ENCODE data around the gene DES. TPM values are rescaled to one million over a fixed set of nuclear protein-coding genes. Genes with fewer than 3 reads are reported as not detected.

The DES gene
- total RNA-seq, 1 donor from 2014 or later = not detected

DNA sequence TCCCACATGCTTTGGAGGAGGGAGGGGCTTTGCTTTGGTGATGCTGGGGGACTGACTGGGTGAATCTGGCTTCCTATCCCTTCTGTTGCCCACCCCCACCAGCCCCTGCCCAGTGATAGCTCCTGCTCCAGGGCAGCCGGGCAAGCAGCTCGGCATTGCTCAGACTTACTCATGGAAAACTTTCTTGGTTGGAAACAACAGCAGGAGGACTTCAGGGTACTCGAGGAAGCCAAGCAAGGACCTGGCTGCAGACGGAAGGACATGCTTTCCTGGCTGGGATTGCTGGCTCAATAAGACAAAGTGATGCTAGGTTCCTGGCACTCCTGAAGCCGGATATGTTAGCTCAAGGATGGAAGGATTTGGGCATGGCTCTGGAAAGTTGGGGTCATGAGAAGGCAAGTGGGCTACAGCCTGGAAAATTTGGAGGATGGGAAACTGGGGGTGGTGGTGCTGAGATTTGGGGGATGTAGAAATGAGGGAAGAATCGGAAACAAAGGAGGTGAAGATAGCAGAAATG lies 19.6 kb downstream of the DES start:
- intact Hi-C loops (cut with micrococcal nuclease) = no loop called here

DNA sequence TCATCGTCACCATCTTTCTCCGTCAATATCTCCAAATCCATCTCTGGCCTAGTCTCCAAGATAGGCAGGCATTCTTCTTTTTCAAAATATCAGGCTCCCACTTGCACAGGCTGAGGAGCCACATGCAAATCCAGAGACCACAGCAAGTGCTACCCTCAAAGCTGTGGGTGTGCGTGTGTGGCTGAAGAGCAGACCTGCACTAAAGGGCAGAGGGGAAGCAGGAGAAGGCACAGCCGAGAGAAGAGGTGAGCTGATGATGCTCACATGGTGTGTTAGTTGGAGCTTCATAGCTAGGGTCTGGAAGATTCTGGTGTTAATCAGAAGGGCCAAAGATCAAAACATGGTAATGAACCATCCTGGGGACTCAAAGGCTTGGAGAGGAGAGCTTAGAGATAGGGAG lies 20.3 kb downstream of the DES start:
- intact Hi-C loops (cut with micrococcal nuclease) = no loop called here

DNA sequence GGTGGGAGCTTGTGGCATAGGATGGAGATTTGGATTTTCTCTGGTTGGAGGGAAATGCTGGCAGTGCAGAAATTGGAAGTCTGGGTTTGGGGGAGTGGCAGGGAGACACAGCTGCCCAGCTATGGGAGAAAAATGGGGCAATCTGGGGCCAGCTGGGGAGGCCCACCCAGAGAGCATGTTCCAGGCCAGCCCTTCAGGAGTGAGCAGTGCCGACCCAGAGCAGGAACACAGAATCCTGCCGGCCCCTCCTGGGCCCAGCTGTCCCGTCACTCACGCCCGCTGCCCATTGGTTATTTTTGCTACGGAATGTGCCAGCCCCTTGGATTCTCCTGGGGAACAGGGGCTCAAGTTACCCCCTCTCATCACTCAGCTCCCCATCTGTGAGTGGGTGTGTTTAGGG lies 21.3 kb downstream of the DES start:
- intact Hi-C loops (cut with micrococcal nuclease) = no loop called here

DNA sequence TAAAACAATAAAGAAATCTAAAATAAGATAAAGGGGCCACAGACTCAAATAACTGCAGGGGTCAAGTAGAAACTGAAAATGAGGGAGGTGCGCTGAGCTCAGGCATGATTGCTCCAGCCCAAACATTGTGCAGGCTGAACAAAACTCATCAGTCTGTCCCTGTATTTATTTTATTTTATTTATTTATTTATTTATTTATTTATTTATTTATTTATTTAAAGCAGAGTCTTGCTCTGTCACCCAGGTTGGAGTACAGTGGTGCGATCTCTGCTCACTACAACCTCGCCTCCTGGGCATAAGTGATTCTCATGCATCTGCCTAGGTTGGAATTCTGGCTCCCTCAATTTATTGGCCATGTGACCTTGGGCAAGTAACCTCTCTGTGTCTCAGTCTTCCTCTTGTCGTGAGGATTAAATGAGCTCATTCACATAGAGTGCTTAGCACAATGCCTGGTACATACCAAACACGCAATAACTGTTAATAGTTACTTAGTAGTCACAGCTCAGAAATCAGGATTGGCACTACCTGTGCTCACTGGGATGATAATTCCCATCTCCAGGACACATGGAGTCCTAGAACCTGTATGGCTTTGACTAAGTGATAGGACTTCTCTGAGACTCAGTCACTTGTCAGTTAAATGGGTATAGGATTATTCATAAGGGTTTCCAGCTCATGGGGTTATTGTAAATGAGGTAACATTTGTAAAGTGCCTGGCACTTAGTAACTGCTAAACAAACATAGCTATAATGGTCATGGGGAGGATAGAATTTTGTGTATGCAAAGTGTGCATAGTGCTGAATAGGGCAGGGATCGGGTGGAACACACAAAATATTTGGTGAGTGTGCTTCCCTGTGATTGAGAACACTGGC lies 22.4 kb downstream of the DES start:
- intact Hi-C loops (cut with micrococcal nuclease) = no loop called here

DNA sequence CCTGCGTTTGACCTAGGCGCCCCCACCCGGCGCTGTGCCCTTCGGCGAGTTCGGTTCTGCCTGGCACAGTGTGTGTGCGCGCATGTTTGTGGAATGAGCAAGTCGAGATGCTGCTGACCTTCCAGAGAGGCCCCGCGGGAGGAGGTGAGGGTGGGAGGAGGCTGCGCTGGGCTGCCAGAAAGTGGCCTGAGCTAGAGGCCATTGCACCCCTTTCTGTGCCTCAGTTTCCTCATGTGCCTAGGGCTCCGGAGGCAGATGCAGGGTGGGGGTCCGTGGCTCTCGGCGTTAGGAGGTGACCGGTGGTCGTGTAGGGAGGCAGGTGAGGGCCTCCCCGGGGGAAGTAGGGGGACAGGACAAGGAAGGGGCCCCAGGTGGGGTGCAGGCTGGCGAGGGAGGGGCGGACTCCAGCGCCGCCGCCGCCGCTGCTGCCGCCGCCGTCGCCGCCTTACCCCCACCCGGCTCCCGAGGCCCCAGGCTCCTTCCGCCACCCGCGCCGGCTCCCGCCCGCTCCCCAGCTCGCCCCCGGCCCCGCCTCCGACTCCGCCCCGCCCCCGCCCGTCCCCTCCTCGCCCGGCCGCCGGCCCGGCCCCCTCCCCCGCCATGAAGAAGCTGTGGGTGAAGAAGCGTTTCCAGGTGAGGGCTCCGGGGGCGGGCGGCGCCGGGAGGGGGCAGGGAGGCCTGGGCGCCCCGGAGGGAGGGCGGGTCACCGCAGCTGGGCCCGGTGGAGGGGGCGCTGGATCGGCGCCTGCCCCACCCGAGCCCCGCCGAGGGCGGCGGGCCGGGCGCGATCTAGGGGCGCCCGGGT lies 23.5 kb downstream of the DES start:
- intact Hi-C loops (cut with micrococcal nuclease) = no loop called here

DNA sequence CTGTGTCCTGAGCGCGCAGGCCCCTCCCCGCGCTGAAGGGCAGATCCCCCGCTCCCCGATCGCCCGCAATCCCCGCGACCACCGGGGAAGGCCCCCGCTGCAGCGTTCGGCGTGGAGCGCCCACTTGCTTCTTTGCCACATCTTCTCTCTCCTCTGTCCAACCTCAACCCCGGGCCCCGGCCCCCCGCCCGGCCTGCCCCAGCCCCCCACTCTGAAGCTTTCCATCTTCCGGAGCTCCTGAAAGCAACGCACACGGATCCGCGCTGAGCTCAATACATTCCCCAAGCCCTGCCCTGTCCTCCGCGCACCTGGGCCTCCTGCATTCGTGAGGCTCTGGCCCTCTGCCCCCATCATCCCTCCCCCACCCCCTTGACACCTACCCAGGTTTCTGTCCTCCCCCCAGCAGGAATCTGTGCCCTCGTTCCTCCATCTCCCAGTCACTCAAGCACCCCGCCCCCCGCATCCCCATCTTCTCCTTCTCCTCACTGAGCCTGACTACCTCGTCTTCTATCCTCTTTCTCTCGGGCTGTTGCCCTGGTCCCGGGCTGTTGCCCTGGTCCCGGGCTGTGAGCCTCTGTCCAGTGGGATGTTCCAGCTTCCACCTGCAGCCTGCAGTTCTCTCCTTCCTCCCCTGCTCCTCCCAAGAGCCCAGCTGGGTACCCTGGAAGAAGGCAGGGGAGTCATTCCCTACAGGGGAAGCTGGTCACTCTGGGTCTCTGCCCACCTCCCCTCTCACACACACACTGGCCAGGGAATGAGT lies 24.3 kb downstream of the DES start:
- intact Hi-C loops (cut with micrococcal nuclease) = no loop called here

DNA sequence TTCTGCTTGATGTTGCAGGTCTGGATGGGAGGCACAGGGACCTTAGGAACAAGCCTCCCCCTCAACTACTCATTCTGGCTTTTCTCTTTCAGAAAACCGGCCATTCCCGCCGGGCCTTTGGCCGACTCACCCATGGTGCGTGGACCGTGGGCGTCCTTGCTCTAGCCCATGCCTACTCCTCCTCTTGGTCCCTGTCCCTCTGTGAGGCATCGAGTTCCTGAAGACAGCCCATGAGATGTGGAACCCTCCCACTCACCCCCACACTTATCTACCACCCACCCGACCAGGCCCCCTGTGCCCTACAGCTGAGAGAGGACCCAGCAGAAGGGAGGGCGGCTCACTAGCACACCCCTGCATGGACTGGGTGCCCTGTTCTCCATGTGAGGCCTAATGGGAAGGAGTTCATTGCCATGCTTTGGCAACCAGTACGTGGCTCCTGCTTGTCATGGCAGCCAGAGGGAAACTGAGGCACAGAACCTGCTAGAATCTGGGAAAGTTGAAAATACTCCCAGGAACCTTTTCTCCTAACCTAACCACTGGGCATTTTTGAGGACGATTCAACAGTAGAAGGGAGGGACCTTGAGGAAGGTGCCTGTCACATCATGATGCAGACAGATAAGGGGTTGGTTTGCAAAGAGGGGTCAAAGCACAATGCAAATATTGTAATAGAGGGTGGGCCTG lies 25.0 kb downstream of the DES start:
- intact Hi-C loops (cut with micrococcal nuclease) = no loop called here

DNA sequence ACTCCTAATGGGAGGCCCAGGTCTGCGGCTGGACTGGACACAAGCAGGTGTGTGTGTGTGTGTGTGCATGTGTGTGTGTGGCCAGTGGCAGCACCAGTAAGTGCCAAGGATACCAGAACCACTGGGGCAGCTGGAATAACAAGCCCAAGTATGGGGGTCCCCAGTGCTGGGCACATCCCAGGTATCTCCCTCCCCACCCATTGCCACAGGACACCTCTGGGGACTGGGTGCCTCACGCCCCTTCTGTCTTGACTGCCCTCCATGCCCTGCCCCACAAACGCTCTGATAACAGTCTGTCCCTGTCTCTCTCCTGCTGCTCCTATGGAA lies 25.5 kb downstream of the DES start:
- intact Hi-C loops (cut with micrococcal nuclease) = no loop called here

DNA sequence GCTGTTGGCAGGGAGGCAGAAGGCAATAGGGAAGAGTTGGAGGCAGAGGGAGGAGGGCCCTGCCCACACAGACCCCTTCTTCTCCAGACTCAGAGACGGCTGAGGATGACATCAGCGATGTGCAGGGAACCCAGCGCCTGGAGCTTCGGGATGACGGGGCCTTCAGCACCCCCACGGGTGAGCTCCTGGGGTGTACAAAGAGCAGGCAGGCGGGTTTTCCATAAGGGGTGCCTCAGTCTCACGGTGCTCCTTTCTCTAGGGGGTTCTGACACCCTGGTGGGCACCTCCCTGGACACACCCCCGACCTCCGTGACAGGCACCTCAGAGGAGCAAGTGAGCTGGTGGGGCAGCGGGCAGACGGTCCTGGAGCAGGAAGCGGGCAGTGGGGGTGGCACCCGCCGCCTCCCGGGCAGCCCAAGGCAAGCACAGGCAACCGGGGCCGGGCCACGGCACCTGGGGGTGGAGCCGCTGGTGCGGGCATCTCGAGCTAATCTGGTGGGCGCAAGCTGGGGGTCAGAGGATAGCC lies 26.5 kb downstream of the DES start:
- intact Hi-C loops (cut with micrococcal nuclease) = no loop called here

DNA sequence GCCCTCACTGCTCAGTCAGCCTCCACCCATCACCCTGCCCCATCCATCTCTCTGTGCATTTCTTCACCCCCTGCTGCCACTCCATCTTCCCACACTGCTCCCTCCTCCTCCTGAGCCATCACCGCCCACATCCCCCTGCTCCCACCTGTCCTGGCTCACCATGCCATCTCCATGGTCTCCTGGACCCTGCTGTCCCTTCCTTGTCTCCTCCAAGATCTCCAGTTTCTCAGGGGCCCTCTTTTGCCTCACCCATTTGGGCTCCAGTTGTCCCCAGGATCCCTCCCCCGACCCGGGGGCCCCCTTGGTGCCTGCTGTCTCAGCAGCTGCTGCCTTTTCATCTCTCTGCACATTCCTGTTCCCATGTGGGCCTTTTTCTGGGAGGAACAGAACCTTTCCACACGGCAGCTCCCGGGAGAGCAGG lies 27.1 kb downstream of the DES start:
- intact Hi-C loops (cut with micrococcal nuclease) = no loop called here

DNA sequence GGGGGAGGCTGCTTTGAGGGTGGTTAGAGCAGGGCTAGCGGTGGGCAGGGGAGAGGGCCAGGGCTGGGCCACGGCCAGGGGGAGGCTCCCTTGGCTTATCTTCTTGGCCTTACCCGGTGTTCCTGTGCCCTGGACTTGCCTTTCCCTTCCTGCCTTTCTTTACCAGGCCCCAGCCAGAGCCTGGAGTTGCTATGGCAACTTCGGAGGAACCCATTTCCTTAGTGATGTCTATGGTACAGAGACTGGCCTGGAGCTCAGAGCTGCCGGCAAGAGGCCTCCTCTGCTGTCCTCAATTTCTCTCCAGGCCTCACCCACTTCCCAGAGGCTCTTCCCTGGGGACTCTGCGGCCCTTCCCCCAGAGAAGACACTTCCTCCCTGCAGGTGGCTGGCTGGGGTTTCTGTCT lies 27.9 kb downstream of the DES start:
- intact Hi-C loops (cut with micrococcal nuclease) = no loop called here

DNA sequence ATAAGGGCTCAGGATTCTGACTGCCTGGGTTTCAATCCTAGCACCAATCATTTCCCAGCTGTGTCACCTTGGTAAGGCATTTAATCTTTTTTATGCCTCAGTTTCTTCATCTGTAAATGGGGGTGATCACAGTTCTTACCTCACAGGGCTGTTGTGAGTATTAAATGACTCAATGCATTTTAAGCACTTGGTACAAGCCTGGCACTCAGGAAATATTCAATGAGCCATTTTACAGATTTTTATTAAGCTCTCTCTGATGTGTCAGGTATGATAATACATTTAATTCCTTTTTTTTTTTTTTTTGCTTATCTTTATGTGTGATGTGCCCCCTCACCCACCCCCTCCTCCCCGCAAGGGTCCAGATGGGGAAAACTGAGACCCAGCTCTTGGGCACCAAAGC lies 28.5 kb downstream of the DES start:
- intact Hi-C loops (cut with micrococcal nuclease) = no loop called here

DNA sequence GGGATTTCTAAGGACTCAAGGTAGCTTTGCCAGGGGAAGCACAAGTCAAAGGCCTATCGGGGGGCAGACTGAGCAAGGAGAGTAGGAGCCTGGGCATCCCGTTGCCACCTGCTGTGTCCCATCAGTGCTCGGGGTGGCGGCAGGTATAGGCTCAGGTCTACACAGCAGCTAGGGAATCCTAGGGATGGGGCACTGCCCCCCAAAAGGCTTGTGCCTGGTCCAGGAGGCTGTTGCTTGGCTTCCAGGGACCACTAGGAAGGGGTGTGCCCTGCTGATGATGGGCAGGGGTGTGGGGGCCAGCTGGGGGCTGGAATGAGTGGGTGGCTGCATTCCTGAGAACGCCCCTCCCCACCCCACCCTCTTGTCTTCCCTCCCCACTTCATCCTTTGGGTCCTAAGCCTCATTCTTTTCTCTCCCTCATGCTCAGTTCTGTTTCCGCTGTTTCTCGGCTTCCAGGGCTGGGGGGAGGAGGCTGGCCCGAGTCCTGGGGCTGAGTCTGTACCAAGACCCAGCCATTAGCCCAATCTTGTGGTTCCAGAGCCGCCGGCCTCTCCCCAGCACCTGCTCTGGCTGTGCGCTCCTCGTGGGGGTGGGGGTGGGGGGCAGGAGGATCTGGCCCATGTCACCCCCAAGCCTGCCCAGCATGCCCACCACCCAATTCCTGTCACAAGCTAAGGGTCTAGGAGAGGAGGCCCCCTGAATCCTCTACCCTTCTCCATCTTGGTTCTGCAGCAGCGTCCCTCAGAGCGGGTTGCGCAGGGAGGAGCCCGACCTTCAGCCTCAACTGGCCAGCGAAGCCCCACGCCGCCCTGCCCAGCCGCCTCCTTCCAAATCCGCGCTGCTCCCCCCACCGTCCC lies 29.3 kb downstream of the DES start:
- intact Hi-C loops (cut with micrococcal nuclease) = no loop called here

DNA sequence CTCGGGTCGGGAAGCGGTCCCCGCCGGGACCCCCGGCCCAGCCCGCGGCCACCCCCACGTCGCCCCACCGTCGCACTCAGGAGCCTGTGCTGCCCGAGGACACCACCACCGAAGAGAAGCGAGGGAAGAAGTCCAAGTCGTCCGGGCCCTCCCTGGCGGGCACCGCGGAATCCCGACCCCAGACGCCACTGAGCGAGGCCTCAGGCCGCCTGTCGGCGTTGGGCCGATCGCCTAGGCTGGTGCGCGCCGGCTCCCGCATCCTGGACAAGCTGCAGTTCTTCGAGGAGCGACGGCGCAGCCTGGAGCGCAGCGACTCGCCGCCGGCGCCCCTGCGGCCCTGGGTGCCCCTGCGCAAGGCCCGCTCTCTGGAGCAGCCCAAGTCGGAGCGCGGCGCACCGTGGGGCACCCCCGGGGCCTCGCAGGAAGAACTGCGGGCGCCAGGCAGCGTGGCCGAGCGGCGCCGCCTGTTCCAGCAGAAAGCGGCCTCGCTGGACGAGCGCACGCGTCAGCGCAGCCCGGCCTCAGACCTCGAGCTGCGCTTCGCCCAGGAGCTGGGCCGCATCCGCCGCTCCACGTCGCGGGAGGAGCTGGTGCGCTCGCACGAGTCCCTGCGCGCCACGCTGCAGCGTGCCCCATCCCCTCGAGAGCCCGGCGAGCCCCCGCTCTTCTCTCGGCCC lies 30.1 kb downstream of the DES start:
- intact Hi-C loops (cut with micrococcal nuclease) = no loop called here

DNA sequence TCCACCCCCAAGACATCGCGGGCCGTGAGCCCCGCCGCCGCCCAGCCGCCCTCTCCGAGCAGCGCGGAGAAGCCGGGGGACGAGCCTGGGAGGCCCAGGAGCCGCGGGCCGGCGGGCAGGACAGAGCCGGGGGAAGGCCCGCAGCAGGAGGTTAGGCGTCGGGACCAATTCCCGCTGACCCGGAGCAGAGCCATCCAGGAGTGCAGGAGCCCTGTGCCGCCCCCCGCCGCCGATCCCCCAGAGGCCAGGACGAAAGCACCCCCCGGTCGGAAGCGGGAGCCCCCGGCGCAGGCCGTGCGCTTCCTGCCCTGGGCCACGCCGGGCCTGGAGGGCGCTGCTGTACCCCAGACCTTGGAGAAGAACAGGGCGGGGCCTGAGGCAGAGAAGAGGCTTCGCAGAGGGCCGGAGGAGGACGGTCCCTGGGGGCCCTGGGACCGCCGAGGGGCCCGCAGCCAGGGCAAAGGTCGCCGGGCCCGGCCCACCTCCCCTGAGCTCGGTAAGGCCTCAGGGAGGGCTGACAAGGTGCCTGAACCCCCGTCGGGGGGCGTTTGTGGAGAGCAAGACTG lies 30.7 kb downstream of the DES start:
- intact Hi-C loops (cut with micrococcal nuclease) = no loop called here

DNA sequence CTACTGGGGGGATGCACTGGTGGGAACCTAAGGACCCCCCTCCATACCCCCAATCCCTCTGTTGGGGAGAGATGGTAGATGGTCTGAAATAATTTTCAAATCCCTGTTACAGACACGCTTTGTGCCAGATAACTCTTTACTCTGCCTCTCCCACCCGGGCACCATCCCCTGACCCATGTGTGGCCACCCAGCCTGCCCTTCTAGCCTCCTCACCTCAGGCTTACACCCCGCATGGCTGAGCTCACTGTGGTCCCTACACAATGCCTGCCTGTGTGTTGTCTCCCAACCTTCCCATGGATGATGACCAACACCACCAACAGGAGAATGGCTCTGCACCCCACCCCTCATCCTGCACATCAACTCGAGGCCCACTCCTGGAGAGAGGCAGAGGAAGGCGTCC lies 31.4 kb downstream of the DES start:
- intact Hi-C loops (cut with micrococcal nuclease) = no loop called here

DNA sequence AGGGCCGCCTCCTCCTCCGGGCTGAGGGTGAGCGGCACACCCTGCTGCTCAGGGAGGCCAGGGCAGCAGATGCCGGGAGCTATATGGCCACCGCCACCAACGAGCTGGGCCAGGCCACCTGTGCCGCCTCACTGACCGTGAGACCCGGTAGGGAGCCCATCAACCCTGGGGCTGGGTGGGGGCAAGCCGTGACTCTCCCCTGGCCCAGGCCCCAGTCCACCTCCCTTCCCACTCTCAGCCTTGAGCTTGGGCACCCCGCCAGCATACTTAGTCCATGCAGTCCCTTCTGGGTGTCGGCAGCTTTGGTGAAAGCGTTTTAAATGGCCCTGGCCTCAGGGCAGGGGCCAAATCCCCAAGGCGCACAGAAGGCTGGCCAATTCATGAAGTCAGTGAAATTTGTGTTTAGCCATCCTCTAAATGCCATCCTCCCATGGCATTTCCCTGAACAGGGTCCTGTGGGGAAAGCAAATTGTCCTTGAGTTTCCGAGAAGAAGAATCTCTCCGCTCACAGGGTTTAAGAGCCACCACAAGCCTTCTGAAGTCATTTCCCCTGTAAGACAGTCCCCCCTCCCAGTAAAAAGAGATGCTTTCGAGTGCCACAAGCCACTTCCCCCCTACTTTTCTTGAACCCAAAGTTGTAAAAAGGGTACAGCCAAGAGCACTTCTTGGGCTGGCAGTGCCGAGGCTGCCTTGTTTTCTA lies 33.6 kb downstream of the DES start:
- intact Hi-C loops (cut with micrococcal nuclease) = no loop called here

Measured in T-helper 2 cell treated with Interferon-gamma antibody and Interleukin-4, amounts not matched to agents 100 ng/mL and 5 ng/mL, for 36 hours (primary cell).